Stimulated activated CD8-positive, alpha-beta memory T cell treated with anti-CD3 and anti-CD28 coated beads, Interleukin-2, amount 100 ng/mL, for 1 hour (primary cell): ENCODE results near the gene POLH.

Experiments used
- DNase-seq, 2 donors: peaks; one replicate each; pipeline ENCODE4 v3.0.0-alpha.2; 2020; ENCODE audit warnings: low read depth in 2 of 2

Gene POLH

DNA sequence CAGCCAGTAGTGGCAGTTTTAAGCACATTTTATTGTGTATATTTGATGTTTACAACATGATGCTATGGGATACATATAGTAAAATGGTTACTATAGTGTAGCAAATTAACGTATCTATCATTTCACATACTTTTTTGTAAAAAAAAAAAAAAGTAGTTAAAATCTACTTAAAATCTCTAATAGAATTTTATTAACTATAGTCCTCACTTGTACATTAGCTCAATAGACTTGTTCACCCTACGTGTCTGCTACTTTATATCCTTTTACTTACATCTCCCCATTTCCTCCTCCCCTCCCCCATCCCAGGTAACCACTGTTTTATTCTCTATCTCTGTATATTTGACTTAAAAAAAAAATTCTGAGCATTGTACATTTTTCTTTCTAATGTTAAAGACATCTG is 30.0 kb downstream of the POLH start:
- no peak for DNase-seq

DNA sequence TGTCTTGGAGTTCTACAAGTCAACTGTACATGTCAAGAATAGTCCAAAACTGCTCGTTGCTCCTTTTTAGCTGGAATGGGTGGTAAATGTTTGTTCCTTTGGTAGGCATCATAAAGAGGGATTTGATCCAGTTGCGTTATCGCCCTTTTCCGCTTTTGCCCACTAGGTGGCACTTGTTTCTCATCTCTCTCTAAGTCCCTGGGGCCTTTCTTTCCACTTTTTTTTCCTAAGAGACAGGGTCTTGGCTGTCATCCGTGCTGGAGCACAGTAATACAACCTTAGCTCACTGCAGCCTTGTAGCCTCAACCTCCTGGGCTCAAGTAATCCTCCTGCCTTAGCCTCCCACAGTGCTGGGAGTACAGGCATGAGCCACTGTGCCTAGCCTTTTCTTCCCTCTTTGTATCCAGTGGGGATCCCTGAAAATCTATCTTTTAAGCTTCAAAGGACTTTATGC is 32.4 kb downstream of the POLH start:
- DNase-seq = peak; percentile 25 to 29

DNA sequence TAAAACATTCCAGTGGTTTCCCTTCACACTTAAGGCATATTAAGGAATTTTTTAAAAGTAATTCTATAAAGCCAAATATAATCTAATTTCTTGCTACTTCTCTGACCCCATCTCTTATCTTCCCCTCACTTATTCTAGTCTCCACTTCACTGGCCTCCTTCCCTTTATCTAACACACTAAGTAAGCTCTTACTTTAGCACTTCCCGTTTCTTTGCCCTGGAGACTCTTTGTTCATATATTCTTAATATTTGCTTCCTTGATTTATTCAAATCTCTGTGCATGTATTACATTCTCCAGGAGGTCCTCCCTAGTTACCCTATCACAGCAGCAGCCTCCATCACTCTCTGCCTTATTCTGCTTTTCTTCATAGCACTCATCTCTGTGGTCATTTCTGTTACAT is 32.8 kb downstream of the POLH start:
- DNase-seq = no peak

DNA sequence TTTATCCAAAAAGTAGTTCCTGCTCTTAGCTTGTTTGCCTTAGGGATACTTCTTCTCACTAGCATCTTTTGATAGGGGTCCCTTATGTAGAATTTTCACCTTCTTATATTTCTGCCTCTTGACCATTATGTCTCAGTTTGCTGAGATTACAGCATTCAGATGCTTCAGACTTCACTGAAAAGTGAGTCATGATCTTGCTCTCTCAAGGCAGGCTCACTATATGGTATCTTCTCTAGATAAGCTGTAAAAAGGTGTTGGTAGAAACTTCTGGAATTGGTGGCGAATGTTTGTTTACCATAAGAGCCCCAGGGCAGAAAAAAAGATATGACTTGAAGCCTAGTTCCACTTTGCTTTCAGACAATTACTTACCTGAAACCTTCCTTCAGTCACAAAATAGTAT is 33.4 kb downstream of the POLH start:
- no peak for DNase-seq

DNA sequence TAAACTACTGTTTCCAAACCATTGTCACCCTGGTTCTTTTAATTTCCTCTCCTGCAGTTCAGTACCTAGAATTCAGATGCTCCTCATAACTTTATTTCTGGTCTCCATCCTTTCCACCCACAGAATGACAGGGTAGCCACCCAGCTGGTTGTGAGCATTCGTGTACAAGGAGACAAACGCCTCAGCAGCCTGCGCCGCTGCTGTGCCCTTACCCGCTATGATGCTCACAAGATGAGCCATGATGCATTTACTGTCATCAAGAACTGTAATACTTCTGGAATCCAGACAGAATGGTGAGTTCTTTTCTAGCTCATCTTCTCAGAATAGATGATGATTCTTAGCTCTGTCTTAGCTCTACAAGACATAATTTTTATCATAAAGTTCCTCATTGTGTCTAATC is 34.4 kb downstream of the POLH start:
- no peak for DNase-seq

DNA sequence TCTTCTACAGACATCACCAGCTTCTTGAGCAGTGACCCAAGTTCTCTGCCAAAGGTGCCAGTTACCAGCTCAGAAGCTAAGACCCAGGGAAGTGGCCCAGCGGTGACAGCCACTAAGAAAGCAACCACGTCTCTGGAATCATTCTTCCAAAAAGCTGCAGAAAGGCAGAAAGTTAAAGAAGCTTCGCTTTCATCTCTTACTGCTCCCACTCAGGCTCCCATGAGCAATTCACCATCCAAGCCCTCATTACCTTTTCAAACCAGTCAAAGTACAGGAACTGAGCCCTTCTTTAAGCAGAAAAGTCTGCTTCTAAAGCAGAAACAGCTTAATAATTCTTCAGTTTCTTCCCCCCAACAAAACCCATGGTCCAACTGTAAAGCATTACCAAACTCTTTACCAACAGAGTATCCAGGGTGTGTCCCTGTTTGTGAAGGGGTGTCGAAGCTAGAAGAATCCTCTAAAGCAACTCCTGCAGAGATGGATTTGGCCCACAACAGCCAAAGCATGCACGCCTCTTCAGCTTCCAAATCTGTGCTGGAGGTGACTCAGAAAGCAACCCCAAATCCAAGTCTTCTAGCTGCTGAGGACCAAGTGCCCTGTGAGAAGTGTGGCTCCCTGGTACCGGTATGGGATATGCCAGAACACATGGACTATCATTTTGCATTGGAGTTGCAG is 37.9 kb downstream of the POLH start:
- DNase-seq = no peak

DNA sequence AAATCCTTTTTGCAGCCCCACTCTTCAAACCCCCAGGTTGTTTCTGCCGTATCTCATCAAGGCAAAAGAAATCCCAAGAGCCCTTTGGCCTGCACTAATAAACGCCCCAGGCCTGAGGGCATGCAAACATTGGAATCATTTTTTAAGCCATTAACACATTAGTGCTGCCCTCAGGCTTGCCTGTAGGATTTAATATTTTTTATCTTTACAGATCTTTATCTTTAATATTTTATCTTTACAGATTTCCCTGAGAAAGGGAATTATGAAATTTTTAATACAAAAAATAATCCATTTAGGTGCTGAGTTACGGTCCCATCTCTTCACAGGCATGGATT is 38.4 kb downstream of the POLH start:
- DNase-seq = no peak

DNA sequence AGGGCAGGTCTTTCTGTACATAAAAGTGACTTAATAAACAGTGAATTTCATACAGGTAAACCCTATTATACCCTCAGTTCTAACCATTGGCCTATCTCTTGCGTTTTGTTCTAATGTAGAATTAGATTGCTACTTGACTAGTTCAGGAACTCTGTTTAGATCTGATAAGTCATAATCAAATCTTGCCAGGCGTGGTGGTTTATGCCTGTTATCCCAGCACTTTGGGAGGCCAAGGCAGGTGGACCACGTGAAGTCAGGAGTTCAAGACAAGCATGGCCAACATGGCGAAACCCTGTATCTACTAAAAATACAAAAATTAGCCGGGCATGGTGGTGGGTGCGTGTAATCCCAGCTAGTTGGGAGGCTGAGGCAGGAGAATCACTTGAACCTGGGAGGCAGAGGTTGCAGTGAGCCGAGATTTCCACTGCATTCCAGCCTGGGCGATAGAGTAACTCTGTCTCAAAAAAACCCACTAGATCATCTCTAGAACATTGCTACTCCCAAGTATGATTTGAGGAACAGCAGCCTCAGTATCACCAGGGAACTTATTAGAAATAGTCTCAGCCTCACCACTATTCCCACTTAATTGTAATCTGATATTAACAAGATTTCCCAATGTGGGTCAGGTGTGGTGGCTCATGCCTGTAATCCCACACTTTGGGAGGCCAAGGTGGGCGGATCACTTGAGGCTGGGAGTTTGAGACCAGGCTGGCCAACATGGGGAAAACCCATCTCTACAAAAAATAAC is 40.9 kb downstream of the POLH start:
- no peak for DNase-seq

DNA sequence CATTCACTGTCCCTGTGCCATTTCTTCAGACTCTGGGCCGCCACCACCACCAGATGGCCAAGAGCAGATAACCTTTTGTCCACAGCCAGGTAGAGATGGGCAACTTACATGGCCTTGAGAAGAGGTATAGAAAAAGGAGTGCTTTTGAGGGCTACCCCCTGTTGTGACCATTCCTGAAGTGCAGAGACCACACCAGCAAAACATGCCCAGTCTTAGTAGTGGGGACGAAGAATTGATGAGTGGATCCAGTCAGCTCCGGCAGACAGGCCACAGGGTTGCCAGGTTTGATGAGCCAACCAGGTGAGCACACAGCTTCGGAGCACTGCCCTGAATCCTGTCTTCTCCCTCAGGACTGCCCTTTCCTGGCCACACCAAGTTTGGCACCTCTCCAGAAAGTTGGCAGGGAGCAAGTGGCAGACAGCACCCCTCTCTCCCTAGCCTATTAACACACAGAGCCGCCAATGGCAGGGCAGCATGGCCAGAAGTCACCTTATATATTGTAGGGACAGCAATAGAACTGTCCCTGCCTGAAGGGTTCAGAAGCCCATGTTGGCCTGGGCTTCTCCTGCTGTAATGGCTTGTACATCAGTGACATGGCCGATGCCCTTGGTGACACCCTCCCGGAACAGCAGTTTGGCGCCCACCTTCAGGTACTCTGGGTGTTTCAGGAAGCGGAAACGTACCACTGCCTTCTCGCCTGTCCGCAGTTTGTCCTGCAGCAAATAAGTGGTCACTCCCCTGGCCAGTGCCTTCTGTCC is 45.3 kb downstream of the POLH start:
- no peak for DNase-seq

DNA sequence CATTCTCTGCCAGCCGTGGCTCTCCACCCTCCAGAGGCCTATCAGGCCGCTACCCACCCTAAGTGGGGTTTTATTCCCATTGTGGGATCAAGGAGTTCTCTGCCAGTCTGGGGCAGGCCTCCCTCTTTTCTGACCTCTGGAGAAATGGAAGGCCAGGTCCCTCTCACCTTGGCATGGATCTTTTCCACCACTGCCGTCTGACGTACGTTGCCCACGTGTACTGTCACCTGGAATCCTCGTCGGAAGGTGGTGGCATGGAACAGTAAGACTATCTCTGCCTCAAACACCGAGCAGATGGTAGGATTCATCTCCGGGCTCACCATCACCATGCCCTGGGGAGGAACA is 45.8 kb downstream of the POLH start:
- no peak for DNase-seq

DNA sequence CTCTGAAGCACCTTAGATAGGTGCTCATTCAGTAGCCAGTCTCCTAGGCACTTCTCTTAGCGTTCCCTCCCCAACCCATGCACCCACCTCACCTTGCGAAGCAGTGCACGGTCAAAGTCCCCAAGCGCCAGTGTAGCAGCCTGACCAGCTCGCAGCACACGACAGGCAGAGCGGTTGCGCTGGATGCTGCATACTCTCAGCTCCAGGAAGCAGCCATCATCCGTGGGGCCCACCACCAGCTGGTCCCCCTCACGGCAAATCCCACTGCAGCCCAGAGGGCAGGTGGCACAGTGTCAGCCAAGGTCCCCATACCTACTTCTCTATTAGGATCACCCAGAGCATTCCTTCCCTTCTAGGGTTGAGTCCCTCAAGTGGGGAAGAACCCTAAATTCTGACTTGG is 46.6 kb downstream of the POLH start:
- no peak for DNase-seq

DNA sequence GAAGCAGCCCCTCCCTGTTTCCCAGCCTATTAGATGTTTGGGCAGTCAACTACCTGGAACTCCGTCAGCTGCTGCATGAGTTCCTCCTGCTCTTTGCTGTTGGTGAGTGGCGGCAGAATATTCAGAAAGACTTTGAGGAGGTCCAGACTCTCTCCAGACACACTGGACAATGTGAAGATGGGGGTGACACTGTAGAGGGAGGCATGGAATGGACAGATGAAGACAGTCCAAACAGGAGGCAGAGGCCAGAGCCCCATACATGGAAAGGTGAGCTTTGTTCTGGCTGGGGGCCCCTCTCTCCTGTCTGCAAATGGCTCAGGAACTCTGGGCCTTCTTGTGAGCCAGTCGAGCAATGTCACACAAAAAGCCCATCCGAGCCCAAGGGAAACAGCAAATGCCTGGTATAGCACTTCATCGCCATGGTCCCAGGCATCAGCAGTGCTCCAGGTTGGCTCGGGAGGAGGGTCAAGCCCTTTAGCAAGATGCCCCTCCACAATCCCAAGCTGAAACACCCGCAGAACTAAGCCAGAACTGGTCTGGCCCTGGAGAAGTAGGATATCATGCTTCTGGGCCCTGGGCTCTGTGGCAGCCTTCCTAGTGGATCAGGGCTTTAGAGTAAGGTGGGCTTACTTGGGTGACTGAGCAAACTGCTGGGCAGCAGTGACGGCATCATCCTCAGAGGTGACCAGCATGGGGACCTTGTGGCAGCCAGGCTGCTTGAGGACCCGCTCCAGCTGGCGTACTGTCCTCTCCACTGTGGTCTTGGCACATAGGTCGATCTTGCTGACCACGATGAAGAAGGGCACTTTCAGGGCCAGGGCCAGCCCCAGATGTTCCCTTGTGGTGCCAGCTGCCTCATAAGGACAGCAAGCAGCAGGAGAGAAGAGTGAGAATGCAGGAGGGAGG is 48.1 kb downstream of the POLH start:
- no peak for DNase-seq

DNA sequence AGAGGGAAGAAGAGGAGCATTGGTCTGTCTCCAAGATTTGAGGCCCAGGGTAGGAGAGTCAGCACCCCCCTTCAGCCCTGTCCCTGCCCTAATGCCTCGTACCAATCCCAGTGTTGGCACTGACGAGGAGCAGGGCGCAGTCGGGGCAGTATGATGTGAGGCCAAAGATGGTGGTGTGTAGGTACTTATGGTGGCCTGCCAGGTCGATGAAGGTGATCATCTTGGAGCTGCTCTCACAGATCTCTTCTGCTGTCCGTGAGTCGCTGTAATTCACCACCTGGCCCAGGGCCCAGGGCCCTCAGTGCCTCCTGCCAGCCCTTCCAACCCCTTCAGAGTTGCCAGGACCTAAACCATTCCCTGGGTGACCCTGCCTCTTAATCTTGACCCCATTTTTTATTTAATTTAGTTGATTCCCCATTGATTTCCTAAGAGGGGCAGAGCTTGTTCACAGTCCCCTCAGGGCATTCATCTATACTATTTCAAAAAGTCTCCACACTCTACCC is 48.9 kb downstream of the POLH start:
- DNase-seq = no peak

DNA sequence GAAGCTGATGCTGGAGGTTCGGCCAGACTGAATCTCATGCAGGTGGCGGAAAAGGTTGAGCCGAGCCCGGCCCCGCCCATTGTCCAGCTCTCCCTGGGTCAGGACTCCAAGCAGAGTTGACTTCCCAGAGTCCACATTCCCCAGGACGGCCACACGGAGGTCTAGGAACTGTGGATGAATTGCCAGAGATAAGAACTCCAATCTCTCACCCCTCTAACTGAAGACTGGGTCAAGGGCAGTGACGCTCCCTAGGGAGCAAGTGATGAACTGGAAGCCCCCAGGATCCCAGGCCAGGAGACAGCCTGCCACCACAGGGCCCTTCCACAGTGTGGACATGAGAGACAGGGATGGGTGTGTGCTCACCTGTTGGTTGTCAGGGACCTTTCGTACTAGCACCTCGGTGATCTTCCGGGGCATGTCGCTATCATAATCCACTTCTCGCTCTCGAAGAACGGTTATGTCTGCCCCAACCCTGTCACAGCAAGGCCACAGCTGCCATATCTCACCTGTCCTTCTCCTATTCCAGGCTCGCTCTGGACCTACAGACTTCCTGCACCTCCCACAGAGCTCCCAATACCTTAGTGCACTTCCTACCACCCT is 49.5 kb downstream of the POLH start:
- no peak for DNase-seq

DNA sequence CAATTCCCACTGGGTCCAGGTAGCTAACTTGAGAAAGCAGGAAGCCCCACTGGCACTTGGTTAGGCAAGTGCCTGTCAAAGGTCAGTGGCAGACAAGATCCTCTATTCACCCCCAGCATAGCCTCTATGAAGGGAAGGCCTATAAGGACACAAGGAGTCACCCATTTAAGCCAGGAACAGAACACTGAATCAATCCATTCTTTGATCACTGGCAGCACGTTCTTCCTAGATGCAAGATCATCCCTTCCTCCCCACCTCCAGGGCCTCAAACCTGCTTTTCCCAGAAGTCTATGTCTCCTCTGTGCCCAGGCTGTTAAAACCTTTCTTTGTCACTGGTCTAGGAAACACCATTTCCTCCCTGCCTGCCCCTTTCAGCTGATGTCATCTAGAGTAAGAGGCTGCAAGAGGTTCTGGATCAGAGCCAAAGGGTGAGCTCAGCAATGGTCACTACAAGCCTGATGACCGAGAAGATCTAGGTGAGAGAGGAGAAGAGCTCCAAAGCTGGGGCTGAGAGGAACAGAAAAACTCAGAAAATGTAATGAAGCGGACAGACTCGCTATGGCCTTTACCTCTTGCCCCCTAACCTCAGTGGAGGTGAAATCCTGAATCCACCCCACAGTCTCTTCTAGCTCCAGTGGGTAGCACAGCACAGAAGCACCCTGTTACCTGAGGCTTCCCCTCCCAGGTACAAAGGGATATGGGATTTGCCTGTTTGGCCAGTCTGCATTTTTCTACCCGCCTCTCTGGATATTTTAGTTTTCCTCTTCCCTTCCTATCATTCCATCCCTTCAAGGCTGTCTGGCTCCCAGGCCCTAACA is 51.2 kb downstream of the POLH start:
- DNase-seq = no peak

DNA sequence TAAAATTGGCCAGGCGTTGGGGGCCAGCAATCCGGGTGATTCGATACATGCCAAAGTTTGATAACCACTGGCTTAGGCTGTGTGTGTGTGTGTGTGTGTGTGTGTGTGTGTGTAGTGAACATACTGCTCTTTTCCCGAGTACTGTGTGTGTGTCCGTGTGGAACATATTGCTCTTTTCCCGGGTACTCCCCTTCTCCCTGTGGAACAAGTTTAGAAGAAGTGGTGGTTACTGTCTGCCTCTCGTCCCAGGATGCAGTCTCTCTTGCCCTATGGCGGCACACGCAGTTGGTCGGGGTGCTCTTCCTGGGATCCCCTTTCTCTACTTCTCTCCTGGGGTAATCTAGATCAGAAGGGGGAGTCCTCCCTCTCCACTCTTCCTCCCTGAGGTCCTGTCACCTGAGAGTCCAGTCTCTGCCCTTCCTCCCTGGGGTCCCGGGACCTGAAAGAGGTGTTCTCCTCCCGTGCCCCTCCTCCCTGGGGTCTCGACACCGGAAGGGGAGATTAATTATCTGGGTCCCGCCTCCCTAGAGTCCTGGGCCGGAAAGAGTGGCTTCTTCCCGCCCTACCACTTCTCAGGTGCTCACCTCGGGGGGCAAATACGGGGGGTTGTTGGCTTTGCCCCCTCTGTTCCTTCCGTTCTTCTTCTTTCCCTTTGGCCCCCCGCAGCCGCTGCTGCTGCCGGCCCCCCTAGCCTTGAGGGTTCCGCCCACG is 52.6 kb downstream of the POLH start:
- DNase-seq = peak in 1 of 2 donors; percentile 13

DNA sequence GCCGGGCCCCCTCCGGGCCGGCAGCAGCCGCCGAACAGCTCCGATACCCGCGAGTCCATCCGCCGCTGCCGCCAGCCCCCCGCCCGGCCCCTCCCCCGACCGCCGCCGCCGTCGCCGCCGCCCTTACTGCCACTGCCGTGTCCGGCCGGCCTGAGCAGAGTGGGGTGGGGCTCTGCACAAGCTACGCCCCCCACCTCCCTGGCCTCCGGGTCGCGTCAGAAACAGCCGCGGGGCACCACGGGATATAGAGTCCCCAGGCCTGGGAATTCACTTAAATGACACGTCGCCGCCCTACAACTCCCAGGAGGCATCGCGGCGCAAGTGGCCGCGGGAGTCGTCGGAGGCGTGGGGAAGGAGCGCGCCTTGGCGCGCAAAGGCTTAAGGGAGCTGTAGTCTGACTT is 53.1 kb downstream of the POLH start, which contains the start of gene GTPBP2:
Gene GTPBP2, minus strand, starts transcription at position 161 of the 401 bp plus-strand sequence. Its CDS starts 102 bp downstream, at position 59.
- peak; percentile 92 to 93 for DNase-seq

DNA sequence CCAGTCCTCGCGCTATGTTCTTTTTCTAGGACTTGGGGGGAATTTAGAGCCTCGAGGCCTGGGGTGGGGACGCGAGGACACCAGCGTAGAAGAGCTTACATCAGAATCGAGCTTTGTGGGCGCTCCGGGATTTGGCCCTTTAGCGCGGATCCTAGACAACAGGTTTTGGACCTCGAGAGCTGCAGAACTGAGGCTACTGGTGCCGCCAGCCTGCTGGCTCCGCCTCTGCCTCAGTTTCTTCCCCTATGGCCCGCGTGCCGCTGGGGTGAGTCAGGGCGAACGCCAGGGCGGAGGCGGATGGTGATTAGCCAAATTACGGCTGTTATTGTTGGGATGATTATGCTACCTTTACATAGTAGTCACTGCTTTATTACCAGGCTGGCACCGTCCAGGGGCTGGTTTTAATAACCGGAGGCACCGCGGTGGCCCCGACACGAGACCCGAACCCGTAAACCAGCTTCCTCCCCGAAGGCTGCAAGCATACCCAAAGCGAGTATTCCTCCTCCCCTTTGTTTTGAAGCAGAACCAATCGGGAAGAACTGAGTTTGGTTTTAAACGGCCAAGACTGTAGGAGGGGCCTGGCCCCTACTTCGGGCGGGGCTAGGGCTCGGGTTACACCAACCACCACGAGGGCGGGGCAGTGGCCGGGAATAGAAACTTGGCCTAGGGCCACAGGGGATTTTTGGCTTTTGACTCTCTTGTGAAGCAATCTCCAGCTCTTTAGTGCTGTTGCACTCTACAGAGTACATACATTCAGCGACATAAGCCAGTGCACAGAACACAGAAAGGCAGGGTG is 53.7 kb downstream of the POLH start:
- DNase-seq = peak; percentile 67 to 83
